HCT116 (cell line): ENCODE data around the gene LRFN2. TPM values are rescaled to one million over a fixed set of nuclear protein-coding genes. Genes with fewer than 3 reads are reported as not detected.

Experiments
- ATAC-seq: fragments of 200-7000 bp; cut with Tn5 transposase; 2 replicates; pipeline ENCODE4 v1.9.1; 2020; ENCODE audit warnings: mild to moderate bottlenecking, moderate library complexity
- BruUV-seq: library from RNA; stranded (reverse); fragments of 400-500 nt; replicated peaks from 2 replicates; lab custom pipeline; 2021; lab: Mats Ljungman, UMichigan
- CTCF ChIA-PET: fragments of 300-600 bp; sonication (Branson Sonifier 250); formaldehyde crosslinking; loops from one replicate; lab custom pipeline; 2021; ENCODE audit warnings: antibody characterized with exemption; lab: Charles Lee
- POLR2A ChIA-PET: fragments of 300-600, 350-600 bp; sonication (Branson Sonifier 250); formaldehyde crosslinking; loops from one replicate; lab custom pipeline; 2021; ENCODE audit warnings: antibody characterized with exemption; lab: Charles Lee
- RAD21 ChIA-PET, 2 experiments: fragments of 300-600 bp; sonication (Branson Sonifier 250); formaldehyde crosslinking; loops; one replicate each; lab custom pipeline; 2023; ENCODE audit warnings: low total read pairs in 2 of 2; ENCODE audit not compliant: uncharacterized antibody in 2 of 2, unreplicated experiment in 2 of 2, low non-redundant PET in 1 of 2; lab: Charles Lee
- DNase-seq: peaks from one replicate; pipeline ENCODE4 v3.0.0-alpha.2; 2010; ENCODE audit warnings: low read depth, low spot score
- H2AFZ ChIP-seq: fragments of 200-600 bp; shearing (Covaris generic), sonication (generic); 2 replicates; pipeline ENCODE4 v1.6.1; 2017; ENCODE audit warnings: low read depth, mixed run types, mixed read lengths, antibody characterized with exemption, low read length; ENCODE audit not compliant: poor library complexity, severe bottlenecking
- H3K27ac ChIP-seq: 2 replicates; pipeline ENCODE4 v1.5.1; 2012; ENCODE audit warnings: low read depth, low read length
- H3K27me3 ChIP-seq: fragments of 200-600 bp; sonication (generic); 2 replicates; pipeline ENCODE4 v1.6.1; 2016; ENCODE audit warnings: mixed run types, low read length, mixed read lengths; ENCODE audit not compliant: insufficient read depth
- H3K36me3 ChIP-seq, 2 experiments: fragments of 200-500 bp in 1 of 2; fragments of 200-600 bp in 1 of 2; sonication (Bioruptor generic) in 1 of 2; sonication (generic) in 1 of 2; 2 replicates each; pipeline versions ENCODE4 v1.5.1 to v1.6.1; 2014 to 2016; ENCODE audit warnings: low read length in 2 of 2, inconsistent platforms in 1 of 2, mixed read lengths in 1 of 2, mixed run types in 1 of 2; ENCODE audit not compliant: insufficient read depth in 2 of 2, control insufficient read depth in 1 of 2
- H3K4me1 ChIP-seq, 2 experiments: fragments of 200-600 bp in 1 of 2; sonication (generic) in 1 of 2; 2 replicates each; pipeline versions ENCODE4 v1.5.1 to v1.6.1; 2012 to 2017; ENCODE audit warnings: low read length in 2 of 2, inconsistent platforms in 1 of 2, mild to moderate bottlenecking in 1 of 2, mixed read lengths in 1 of 2, mixed run types in 1 of 2, moderate library complexity in 1 of 2; ENCODE audit not compliant: insufficient read depth in 2 of 2, control insufficient read depth in 1 of 2
- H3K4me2 ChIP-seq: fragments of 200-600 bp; sonication (generic); 2 replicates; pipeline ENCODE4 v1.6.1; 2017; ENCODE audit warnings: mixed run types, low read length, mixed read lengths
- H3K4me3 ChIP-seq, 2 experiments: fragments of 200-600 bp in 1 of 2; sonication (generic) in 1 of 2; replicated peaks in 1 of 2; 2 replicates each; pipeline ENCODE4 v1.5.1; 2011 to 2016; ENCODE audit warnings: low read length in 2 of 2, control low read depth in 1 of 2, low read depth in 1 of 2, mild to moderate bottlenecking in 1 of 2, mixed read lengths in 1 of 2, mixed run types in 1 of 2
- H3K79me2 ChIP-seq: fragments of 200-600 bp; sonication (generic); 2 replicates; pipeline ENCODE4 v1.6.1; 2017; ENCODE audit warnings: mild to moderate bottlenecking, mixed run types, low read length, moderate library complexity, mixed read lengths; ENCODE audit not compliant: insufficient read depth
- H3K9ac ChIP-seq: fragments of 200-600 bp; sonication (generic); 2 replicates; pipeline ENCODE4 v1.6.1; 2016; ENCODE audit warnings: low read length, mixed read lengths
- H3K9me2 ChIP-seq: fragments of 200-600 bp; sonication (generic), shearing (Covaris generic); 2 replicates; pipeline ENCODE4 v1.6.1; 2017; ENCODE audit warnings: mixed run types, mild to moderate bottlenecking, moderate library complexity; ENCODE audit not compliant: insufficient read depth
- H3K9me3 ChIP-seq, 2 experiments: fragments of 200-500 bp in 1 of 2; fragments of 200-600 bp in 1 of 2; sonication (Bioruptor generic) in 1 of 2; sonication (generic) in 1 of 2; 2 replicates each; pipeline ENCODE4 v1.6.1; 2014 to 2017; ENCODE audit warnings: low read length in 2 of 2, mixed read lengths in 2 of 2, inconsistent platforms in 1 of 2, low read depth in 1 of 2, mild to moderate bottlenecking in 1 of 2, mixed run types in 1 of 2, moderate library complexity in 1 of 2; ENCODE audit not compliant: control insufficient read depth in 1 of 2, insufficient read depth in 1 of 2
- H4K20me1 ChIP-seq: fragments of 200-600 bp; sonication (generic), shearing (Covaris generic); 2 replicates; pipeline ENCODE4 v1.6.1; 2017; ENCODE audit warnings: mixed run types, mild to moderate bottlenecking, moderate library complexity; ENCODE audit not compliant: insufficient read depth
- CBX3 ChIP-seq: IDR thresholded peaks from 2 replicates; pipeline ENCODE4 v1.6.1; 2012; ENCODE audit warnings: low read depth
- CEBPB ChIP-seq: IDR thresholded peaks from 2 replicates; pipeline ENCODE4 v1.6.1; 2012; ENCODE audit warnings: low read depth
- CTCF ChIP-seq, 3 experiments: fragments of 200-600 bp in 1 of 3; sonication (generic) in 1 of 3; IDR thresholded peaks in 2 of 3; conservative IDR thresholded peaks in 1 of 3; 2 replicates each; pipeline ENCODE4 v1.5.1; 2012 to 2017; ENCODE audit warnings: low read depth in 2 of 3, low read length in 2 of 3, antibody characterized with exemption in 1 of 3, borderline replicate concordance in 1 of 3, control low read depth in 1 of 3, mild to moderate bottlenecking in 1 of 3, mixed read lengths in 1 of 3, mixed run types in 1 of 3, moderate library complexity in 1 of 3; ENCODE audit not compliant: insufficient read depth in 1 of 3
- ELF1 ChIP-seq: IDR thresholded peaks from 2 replicates; pipeline ENCODE4 v1.6.1; 2012; ENCODE audit warnings: low read depth, borderline replicate concordance
- EZH2 ChIP-seq: fragments of 200-600 bp; sonication (generic); IDR thresholded peaks from 2 replicates; pipeline ENCODE4 v1.6.1; 2017; ENCODE audit warnings: antibody characterized with exemption, mixed run types
- EZH2phosphoT487 ChIP-seq: fragments of 200-600 bp; IDR thresholded peaks from 2 replicates; pipeline ENCODE4 v1.6.1; 2018; ENCODE audit warnings: antibody characterized with exemption, borderline replicate concordance
- FOSL1 ChIP-seq: IDR thresholded peaks from 2 replicates; pipeline ENCODE4 v1.6.1; 2012; ENCODE audit warnings: low read depth
- JUND ChIP-seq: IDR thresholded peaks from 2 replicates; pipeline ENCODE4 v1.6.1; 2012
- POLR2A ChIP-seq: IDR thresholded peaks from 2 replicates; pipeline ENCODE4 v1.7.0; 2011; ENCODE audit warnings: borderline replicate concordance; ENCODE audit not compliant: insufficient read depth, insufficient read length; ENCODE audit errors: extremely low read depth
- POLR2AphosphoS5 ChIP-seq: IDR thresholded peaks from 2 replicates; pipeline ENCODE4 v1.6.1; 2011; ENCODE audit warnings: mild to moderate bottlenecking, low read depth, low read length, moderate library complexity
- RAD21 ChIP-seq: IDR thresholded peaks from 2 replicates; pipeline ENCODE4 v1.6.1; 2012; ENCODE audit warnings: low read depth, mild to moderate bottlenecking
- SP1 ChIP-seq: IDR thresholded peaks from 2 replicates; pipeline ENCODE4 v1.6.1; 2012; ENCODE audit warnings: low read depth
- SRF ChIP-seq: IDR thresholded peaks from 2 replicates; pipeline ENCODE4 v1.6.1; 2012; ENCODE audit warnings: low read depth
- YY1 ChIP-seq: IDR thresholded peaks from 2 replicates; pipeline ENCODE4 v1.6.1; 2011; ENCODE audit warnings: low read length, low read depth, moderate library complexity, mild to moderate bottlenecking; ENCODE audit not compliant: insufficient replicate concordance; ENCODE audit errors: extremely low read depth
- ZBTB33 ChIP-seq: IDR thresholded peaks from 2 replicates; pipeline ENCODE4 v1.6.1; 2011; ENCODE audit warnings: mild to moderate bottlenecking, low read length, moderate library complexity; ENCODE audit not compliant: insufficient replicate concordance; ENCODE audit errors: extremely low read depth
- ZNF274 ChIP-seq: fragments of 200-500 bp; sonication (Bioruptor generic); IDR thresholded peaks from 2 replicates; pipeline ENCODE4 v1.6.1; 2014; ENCODE audit warnings: mild to moderate bottlenecking, low read depth, low read length, inconsistent platforms
- intact Hi-C: fragments of 100-400 bp; cut with micrococcal nuclease; formaldehyde crosslinking; loops from 2 replicates; pipeline ENCODE4 v1.10.0; 2022
- total RNA-seq: library from RNA; stranded (reverse); gene quantifications from one replicate; pipeline ENCODE4 v1.2.1, GENCODE V29; 2021; ENCODE audit not compliant: unreplicated experiment
- TF ChIP-seq, protein P1 (sequence below): IDR thresholded peaks from 2 replicates; pipeline ENCODE4 v1.6.1; 2012; ENCODE audit warnings: low read depth
- TF ChIP-seq, protein P2 (sequence below): IDR thresholded peaks from 2 replicates; pipeline ENCODE4 v1.6.1; 2012
- TF ChIP-seq, protein P3 (sequence below): IDR thresholded peaks from 2 replicates; pipeline ENCODE4 v1.6.1; 2012

The LRFN2 gene
- total RNA-seq, 1 experiment from 2014 or later, result not detected

DNA sequence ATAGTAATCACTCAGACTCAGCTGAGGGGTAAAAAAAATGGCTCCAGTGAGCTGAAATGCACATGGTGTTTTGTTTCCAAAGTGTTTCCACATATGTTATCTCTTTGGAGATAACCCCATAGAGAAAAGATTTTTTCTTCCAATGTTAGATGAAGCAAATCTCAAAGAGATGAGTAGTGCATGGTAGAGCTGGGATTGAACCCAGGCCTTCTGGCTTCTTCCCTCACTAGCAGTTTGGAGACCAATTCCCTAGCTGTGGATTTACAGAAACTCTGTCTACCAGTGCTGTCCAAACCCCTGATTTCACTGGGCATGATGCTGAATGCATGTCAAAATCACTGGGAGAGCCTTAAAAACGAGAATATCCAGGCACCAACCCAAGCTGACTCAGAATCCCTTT is 165.1 kb downstream of the LRFN2 start:
- no peaks in the 10 kb centered on the region for H4K20me1 ChIP-seq
- no peaks in the 10 kb centered on the region for H3K36me3 ChIP-seq
- TF ChIP-seq EZH2 (no peak), CEBPB (no peak), JUND (no peak), FOSL1 (no peak), ELF1 (no peak), RAD21 (no peak), POLR2AphosphoS5 (no peak), POLR2A (no peak), ZNF274 (no peak), YY1 (no peak), ZBTB33 (no peak), CTCF (IDR thresholded peaks at IDR 0.05 in 2 of 3, conservative IDR thresholded peaks at IDR 0.05 in 1 of 3; ENCODE audit: borderline replicate concordance in 1 of 3, insufficient read depth in 1 of 3, low read depth in 2 of 3, low read length in 2 of 3) (no peak), SRF (no peak), SP1 (no peak), CBX3 (no peak), EZH2phosphoT487 (no peak)
- TF ChIP-seq, protein P1, sequence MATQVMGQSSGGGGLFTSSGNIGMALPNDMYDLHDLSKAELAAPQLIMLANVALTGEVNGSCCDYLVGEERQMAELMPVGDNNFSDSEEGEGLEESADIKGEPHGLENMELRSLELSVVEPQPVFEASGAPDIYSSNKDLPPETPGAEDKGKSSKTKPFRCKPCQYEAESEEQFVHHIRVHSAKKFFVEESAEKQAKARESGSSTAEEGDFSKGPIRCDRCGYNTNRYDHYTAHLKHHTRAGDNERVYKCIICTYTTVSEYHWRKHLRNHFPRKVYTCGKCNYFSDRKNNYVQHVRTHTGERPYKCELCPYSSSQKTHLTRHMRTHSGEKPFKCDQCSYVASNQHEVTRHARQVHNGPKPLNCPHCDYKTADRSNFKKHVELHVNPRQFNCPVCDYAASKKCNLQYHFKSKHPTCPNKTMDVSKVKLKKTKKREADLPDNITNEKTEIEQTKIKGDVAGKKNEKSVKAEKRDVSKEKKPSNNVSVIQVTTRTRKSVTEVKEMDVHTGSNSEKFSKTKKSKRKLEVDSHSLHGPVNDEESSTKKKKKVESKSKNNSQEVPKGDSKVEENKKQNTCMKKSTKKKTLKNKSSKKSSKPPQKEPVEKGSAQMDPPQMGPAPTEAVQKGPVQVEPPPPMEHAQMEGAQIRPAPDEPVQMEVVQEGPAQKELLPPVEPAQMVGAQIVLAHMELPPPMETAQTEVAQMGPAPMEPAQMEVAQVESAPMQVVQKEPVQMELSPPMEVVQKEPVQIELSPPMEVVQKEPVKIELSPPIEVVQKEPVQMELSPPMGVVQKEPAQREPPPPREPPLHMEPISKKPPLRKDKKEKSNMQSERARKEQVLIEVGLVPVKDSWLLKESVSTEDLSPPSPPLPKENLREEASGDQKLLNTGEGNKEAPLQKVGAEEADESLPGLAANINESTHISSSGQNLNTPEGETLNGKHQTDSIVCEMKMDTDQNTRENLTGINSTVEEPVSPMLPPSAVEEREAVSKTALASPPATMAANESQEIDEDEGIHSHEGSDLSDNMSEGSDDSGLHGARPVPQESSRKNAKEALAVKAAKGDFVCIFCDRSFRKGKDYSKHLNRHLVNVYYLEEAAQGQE, result no peak
- TF ChIP-seq, protein P2, sequence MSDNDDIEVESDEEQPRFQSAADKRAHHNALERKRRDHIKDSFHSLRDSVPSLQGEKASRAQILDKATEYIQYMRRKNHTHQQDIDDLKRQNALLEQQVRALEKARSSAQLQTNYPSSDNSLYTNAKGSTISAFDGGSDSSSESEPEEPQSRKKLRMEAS, result no peak
- TF ChIP-seq, protein P3, sequence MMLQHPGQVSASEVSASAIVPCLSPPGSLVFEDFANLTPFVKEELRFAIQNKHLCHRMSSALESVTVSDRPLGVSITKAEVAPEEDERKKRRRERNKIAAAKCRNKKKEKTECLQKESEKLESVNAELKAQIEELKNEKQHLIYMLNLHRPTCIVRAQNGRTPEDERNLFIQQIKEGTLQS, result no peak
- TF ChIP-seq, all 23 proteins: peak for 0
- Histone ChIP-seq H3K4me3 (no peak overlapping the region), H2AFZ (no peak overlapping the region), H3K4me1 (no peaks in the 10 kb centered on the region), H3K9me2 (no peaks in the 10 kb centered on the region), H3K27ac (no peak overlapping the region), H3K9ac (no peak overlapping the region), H3K9me3 (no peaks in the 10 kb centered on the region), H3K4me2 (no peak overlapping the region), H3K79me2 (no peaks in the 10 kb centered on the region), H3K27me3 (peaks cover 20% of the 10 kb centered on the region)
- ChIA-PET POLR2A (no interaction called here), CTCF (no interaction called here), RAD21 (no interaction called here)
- DNase-seq (no peak), ATAC-seq (no peak)
- intact Hi-C loops, result no loop called here
- BruUV-seq, result no TSS peak
